22Rv1 (cell line): ENCODE measurements around the gene PGLYRP1.

Experiments
- ZFX ChIP-seq: fragments of 450-650 bp; IDR thresholded peaks from 2 replicates; pipeline ENCODE4 v1.6.1; 2017; ENCODE audit warnings: antibody characterized with exemption, borderline replicate concordance
- TF ChIP-seq, protein P1 (sequence below): fragments of 450-650 bp; IDR thresholded peaks from 2 replicates; pipeline ENCODE4 v1.5.1; 2017; ENCODE audit warnings: mild to moderate bottlenecking

- TF ChIP-seq, protein P1, sequence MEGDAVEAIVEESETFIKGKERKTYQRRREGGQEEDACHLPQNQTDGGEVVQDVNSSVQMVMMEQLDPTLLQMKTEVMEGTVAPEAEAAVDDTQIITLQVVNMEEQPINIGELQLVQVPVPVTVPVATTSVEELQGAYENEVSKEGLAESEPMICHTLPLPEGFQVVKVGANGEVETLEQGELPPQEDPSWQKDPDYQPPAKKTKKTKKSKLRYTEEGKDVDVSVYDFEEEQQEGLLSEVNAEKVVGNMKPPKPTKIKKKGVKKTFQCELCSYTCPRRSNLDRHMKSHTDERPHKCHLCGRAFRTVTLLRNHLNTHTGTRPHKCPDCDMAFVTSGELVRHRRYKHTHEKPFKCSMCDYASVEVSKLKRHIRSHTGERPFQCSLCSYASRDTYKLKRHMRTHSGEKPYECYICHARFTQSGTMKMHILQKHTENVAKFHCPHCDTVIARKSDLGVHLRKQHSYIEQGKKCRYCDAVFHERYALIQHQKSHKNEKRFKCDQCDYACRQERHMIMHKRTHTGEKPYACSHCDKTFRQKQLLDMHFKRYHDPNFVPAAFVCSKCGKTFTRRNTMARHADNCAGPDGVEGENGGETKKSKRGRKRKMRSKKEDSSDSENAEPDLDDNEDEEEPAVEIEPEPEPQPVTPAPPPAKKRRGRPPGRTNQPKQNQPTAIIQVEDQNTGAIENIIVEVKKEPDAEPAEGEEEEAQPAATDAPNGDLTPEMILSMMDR: no peak
- no peak for TF ChIP-seq ZFX
Observed at GRCh38 chr19:46006411-46006810, 16.4 kb downstream of the PGLYRP1 start.
